Naive thymus-derived CD4-positive, alpha-beta T cell (primary cell): Measurements from ENCODE around the gene ROR2. TPM values are rescaled to one million over a fixed set of nuclear protein-coding genes. Genes with fewer than 3 reads are reported as not detected.

Experiments used
- ATAC-seq: fragments of 150-1000 bp; cut with Tn5 transposase; 2 replicates; pipeline ENCODE4 v1.10.0; 2021; ENCODE audit warnings: mild to moderate bottlenecking, moderate library complexity
- CTCF ChIA-PET: fragments of 350-600 bp; sonication (Branson Sonifier 250); formaldehyde crosslinking; loops from one replicate; lab custom pipeline; 2021; ENCODE audit warnings: antibody characterized with exemption; lab: Charles Lee
- POLR2A ChIA-PET: fragments of 350-600 bp; sonication (Branson Sonifier 250); formaldehyde crosslinking; loops from one replicate; lab custom pipeline; 2021; ENCODE audit warnings: antibody characterized with exemption, inconsistent platforms; lab: Charles Lee
- DNase-seq, 9 donors: peaks; one replicate each; pipeline versions ENCODE4 v3.0.0 to v3.0.0-alpha.2; 2020 to 2022; ENCODE audit warnings: mixed read lengths in 1 of 9
- H3K27ac ChIP-seq: one replicate; pipeline ENCODE4 v1.7.0; 2013; ENCODE audit warnings: mild to moderate bottlenecking, low read depth, low read length, moderate library complexity
- H3K27me3 ChIP-seq, 2 donors: one replicate each; pipeline ENCODE4 v1.7.0; 2013; ENCODE audit warnings: low read length in 2 of 2, mild to moderate bottlenecking in 2 of 2, moderate library complexity in 2 of 2; ENCODE audit not compliant: control insufficient read depth in 2 of 2, insufficient read depth in 2 of 2
- H3K36me3 ChIP-seq, 3 experiments: 1 replicate in 2 of 3; 2 replicates in 1 of 3; pipeline ENCODE4 v1.7.0; 2013; ENCODE audit warnings: low read length in 3 of 3, mild to moderate bottlenecking in 3 of 3, moderate library complexity in 1 of 3; ENCODE audit not compliant: insufficient read depth in 3 of 3, control insufficient read depth in 2 of 3
- H3K4me1 ChIP-seq, 2 donors: one replicate each; pipeline ENCODE4 v1.7.0; 2013; ENCODE audit warnings: low read length in 2 of 2, mild to moderate bottlenecking in 2 of 2, moderate library complexity in 1 of 2; ENCODE audit not compliant: control insufficient read depth in 2 of 2, insufficient read depth in 2 of 2
- H3K4me3 ChIP-seq: 2 replicates; pipeline ENCODE4 v1.7.0; 2013; ENCODE audit warnings: mild to moderate bottlenecking, low read length
- H3K9me3 ChIP-seq, 3 experiments: 1 replicate in 2 of 3; 2 replicates in 1 of 3; pipeline ENCODE4 v1.7.0; 2013; ENCODE audit warnings: low read length in 3 of 3; ENCODE audit not compliant: control insufficient read depth in 2 of 3
- H3K27ac Mint-ChIP-seq, 9 donors: one replicate each; pipeline ENCODE4 v1.8.0; 2020 to 2022; ENCODE audit warnings: mixed read lengths in 9 of 9, mild to moderate bottlenecking in 8 of 9, moderate library complexity in 5 of 9, inconsistent platforms in 2 of 9
- H3K27me3 Mint-ChIP-seq, 5 donors: one replicate each; pipeline ENCODE4 v1.8.0; 2021 to 2022; ENCODE audit warnings: mixed read lengths in 5 of 5, mild to moderate bottlenecking in 1 of 5
- H3K36me3 Mint-ChIP-seq, 5 donors: one replicate each; pipeline ENCODE4 v1.8.0; 2020 to 2022; ENCODE audit warnings: mixed read lengths in 5 of 5, mild to moderate bottlenecking in 3 of 5, inconsistent platforms in 1 of 5
- H3K4me1 Mint-ChIP-seq, 7 donors: one replicate each; pipeline ENCODE4 v1.8.0; 2020 to 2022; ENCODE audit warnings: mixed read lengths in 7 of 7, mild to moderate bottlenecking in 3 of 7, inconsistent platforms in 1 of 7
- H3K4me3 Mint-ChIP-seq, 10 donors: one replicate each; pipeline ENCODE4 v1.8.0; 2020 to 2022; ENCODE audit warnings: mild to moderate bottlenecking in 10 of 10, mixed read lengths in 10 of 10, moderate library complexity in 6 of 10, inconsistent platforms in 2 of 10
- H3K9me3 Mint-ChIP-seq, 11 donors: one replicate each; pipeline ENCODE4 v1.8.0; 2020 to 2022; ENCODE audit warnings: mixed read lengths in 11 of 11, mild to moderate bottlenecking in 4 of 11, inconsistent platforms in 1 of 11, moderate library complexity in 1 of 11
- intact Hi-C, 2 donors: fragments of 100-400 bp; cut with micrococcal nuclease; formaldehyde crosslinking; loops; one replicate each; pipeline ENCODE4 v1.15.1; 2023
- polyA plus RNA-seq, 2 donors: library from polyadenylated mRNA; unstranded; fragments of 300-500 nt; fragmentation: Illumina TruSeq; gene quantifications; one replicate each; pipeline ENCODE4 v1.2.3, GENCODE V29; 2021
- total RNA-seq, 6 experiments: library from RNA in 5 of 6; stranded (reverse) in 5 of 6; gene quantifications; 1 replicate in 5 of 6; 2 replicates in 1 of 6; pipeline ENCODE4 v1.2.3 and lab custom pipeline; 2021 to 2026

The ROR2 gene
- total and polyA plus RNA-seq, 7 experiments from 2014 or later = 0.48 to 2.1 TPM; not detected in 5

DNA sequence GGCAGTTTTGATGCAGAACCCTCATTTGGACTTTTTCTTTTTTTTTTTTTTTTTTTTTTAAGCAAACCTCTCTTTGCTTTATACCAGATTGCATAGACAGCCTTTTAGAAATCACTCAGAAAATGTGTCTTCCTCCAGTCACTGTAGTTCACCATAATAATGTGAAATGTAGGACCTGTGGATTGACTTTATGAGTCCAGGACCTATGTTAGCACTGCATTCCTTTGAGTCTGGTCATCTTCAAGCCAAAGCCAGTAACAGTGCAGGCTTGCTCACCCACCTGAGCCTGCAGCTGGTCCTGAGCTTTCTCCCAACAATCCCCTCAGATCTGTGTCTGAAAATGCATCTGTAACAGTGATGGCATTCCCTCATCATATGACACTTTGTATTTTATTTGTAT, 415.7 kb downstream of the ROR2 start:
- DNase-seq (no peak), ATAC-seq (no peak)
- no peaks in the 10 kb centered on the region for H3K36me3 ChIP-seq
- H3K4me3 ChIP-seq = no peak overlapping the region
- Mint-ChIP-seq H3K27ac (no peak overlapping the region), H3K4me3 (no peak overlapping the region), H3K36me3 (peaks cover 0 to 4% (median 0%) of the 10 kb centered on the region in 5 donors), H3K9me3 (peaks cover 0 to 2% (median 0%) of the 10 kb centered on the region in 11 donors), H3K4me1 (no peaks in the 10 kb centered on the region), H3K27me3 (peaks cover 11 to 43% (median 18%) of the 10 kb centered on the region in 5 donors)
- ChIA-PET POLR2A (no interaction called here), CTCF (no interaction called here)
- H3K4me1 ChIP-seq = no peaks in the 10 kb centered on the region
- H3K9me3 ChIP-seq = no peaks in the 10 kb centered on the region
- H3K27ac ChIP-seq = no peak overlapping the region
- H3K27me3 ChIP-seq = no peaks in the 10 kb centered on the region
- intact Hi-C loops = no loop called here

DNA sequence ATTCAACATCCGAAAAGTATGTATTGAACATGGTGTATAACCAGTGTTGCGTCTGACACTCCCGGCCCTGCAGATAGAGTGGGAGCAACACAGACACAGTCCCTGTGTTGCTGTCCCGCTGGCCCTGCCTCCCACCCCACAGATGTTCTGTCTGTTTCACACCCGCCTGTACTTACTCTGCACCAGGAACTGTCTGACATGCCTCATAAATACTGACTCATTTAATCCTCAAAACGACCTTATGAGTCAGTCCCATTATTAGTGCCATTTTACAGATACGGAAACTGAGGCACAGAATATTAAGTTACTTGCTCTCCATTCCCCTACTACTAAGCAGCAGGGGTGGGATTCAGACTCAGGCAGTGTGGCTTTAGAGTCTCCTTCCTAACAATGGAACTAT, 416.6 kb downstream of the ROR2 start:
- ChIA-PET CTCF (no interaction called here), POLR2A (no interaction called here)
- no peaks in the 10 kb centered on the region for H3K4me1 ChIP-seq
- intact Hi-C loops = no loop called here
- H3K36me3 ChIP-seq = no peaks in the 10 kb centered on the region
- no peaks in the 10 kb centered on the region for H3K4me1 Mint-ChIP-seq
- no peak overlapping the region for H3K27ac ChIP-seq
- ATAC-seq (no peak), DNase-seq (no peak)
- H3K4me3 Mint-ChIP-seq = no peak overlapping the region
- H3K36me3 Mint-ChIP-seq = no peaks in the 10 kb centered on the region
- H3K27me3 Mint-ChIP-seq = peaks cover 11 to 40% (median 19%) of the 10 kb centered on the region in 5 donors
- H3K27ac Mint-ChIP-seq = no peak overlapping the region
- no peaks in the 10 kb centered on the region for H3K9me3 Mint-ChIP-seq
- no peak overlapping the region for H3K4me3 ChIP-seq
- no peaks in the 10 kb centered on the region for H3K27me3 ChIP-seq
- no peaks in the 10 kb centered on the region for H3K9me3 ChIP-seq

DNA sequence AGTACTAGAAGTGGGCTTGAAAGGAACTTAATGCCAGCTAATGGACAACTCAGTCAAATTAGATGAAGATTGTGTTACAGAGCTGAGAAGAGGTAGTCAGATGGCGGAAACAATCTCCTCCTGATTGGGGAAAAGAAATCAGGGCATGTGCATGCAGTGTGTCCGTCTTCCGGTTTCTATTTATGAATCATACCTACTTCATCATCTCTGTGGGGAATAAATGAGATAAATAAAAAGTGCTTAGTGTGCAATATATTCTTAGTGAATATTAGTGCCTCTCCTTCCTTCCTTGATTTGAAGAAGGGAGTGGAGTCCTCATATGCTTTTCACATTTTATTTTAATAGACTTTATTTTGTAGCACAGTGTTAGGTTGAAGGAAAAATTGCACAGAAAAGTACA, 417.7 kb downstream of the ROR2 start:
- no peaks in the 10 kb centered on the region for H3K27me3 ChIP-seq

DNA sequence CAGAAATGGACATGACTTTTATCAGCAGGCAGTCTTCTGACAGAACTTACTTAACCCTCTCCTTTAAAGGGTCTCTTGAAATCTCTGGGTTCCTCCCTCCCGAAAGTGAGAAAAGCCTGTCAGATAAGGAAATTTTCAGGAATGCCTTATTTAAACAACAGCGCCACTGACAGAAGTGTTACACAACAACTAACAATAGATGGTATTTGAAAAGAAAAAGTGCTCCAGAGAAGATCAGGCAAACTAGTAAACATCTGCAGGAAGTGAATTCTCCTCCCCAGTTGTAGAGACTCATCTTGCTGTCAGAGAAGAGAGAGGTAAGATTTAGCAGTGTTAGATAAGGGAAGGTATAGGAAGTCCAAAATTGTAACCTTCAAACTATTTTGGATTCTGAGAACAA, 419.2 kb downstream of the ROR2 start:
- H3K4me3 Mint-ChIP-seq = no peak overlapping the region
- ChIA-PET POLR2A (no interaction called here), CTCF (no interaction called here)
- DNase-seq (no peak), ATAC-seq (no peak)
- Histone ChIP-seq H3K36me3 (no peaks in the 10 kb centered on the region), H3K27ac (no peak overlapping the region), H3K4me1 (no peaks in the 10 kb centered on the region), H3K27me3 (no peaks in the 10 kb centered on the region), H3K4me3 (no peak overlapping the region), H3K9me3 (peaks cover 0 to 6% (median 0%) of the 10 kb centered on the region in 3 experiments)
- H3K27me3 Mint-ChIP-seq = peaks cover 19 to 32% (median 27%) of the 10 kb centered on the region in 5 donors
- no peaks in the 10 kb centered on the region for H3K36me3 Mint-ChIP-seq
- no peaks in the 10 kb centered on the region for H3K4me1 Mint-ChIP-seq
- no peak overlapping the region for H3K27ac Mint-ChIP-seq
- peaks cover 0 to 14% (median 0%) of the 10 kb centered on the region in 11 donors for H3K9me3 Mint-ChIP-seq
- intact Hi-C loops = no loop called here

More for the DNA sequence above, 417.7 kb downstream of the ROR2 start:
- H3K9me3 ChIP-seq = peaks cover 0 to 2% (median 0%) of the 10 kb centered on the region in 3 experiments
- Mint-ChIP-seq H3K4me3 (no peak overlapping the region), H3K36me3 (no peaks in the 10 kb centered on the region), H3K27me3 (peaks cover 11 to 37% (median 25%) of the 10 kb centered on the region in 5 donors), H3K27ac (no peak overlapping the region), H3K4me1 (no peaks in the 10 kb centered on the region), H3K9me3 (peaks cover 0 to 5% (median 0%) of the 10 kb centered on the region in 11 donors)
- DNase-seq = no peak
- no peak overlapping the region for H3K27ac ChIP-seq
- ATAC-seq = no peak
- intact Hi-C loops = no loop called here
- H3K4me3 ChIP-seq = no peak overlapping the region
- ChIA-PET POLR2A (no interaction called here), CTCF (no interaction called here)
- H3K4me1 ChIP-seq = no peaks in the 10 kb centered on the region
- H3K36me3 ChIP-seq = no peaks in the 10 kb centered on the region

DNA sequence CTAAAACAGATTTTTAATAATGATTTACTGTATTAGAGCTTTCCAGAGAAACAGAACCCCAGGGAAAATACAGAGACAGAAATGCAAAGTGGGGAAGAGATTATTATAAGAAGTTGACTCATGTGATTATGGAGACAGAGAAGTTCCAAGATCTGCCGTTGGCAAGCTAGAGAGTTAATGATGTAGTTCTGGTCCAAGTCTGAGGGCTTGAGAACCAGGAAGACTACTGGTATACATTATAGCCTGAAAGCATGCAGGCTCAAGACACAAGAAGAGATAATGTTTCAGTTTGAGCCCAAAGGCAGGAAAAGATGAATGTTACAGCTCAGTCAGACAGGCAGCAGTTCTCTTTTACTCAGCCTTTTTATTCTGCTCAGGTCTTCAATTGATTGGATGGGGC, 427.5 kb downstream of the ROR2 start:
- H3K4me3 Mint-ChIP-seq = no peak overlapping the region
- no peaks in the 10 kb centered on the region for H3K36me3 Mint-ChIP-seq
- ATAC-seq (no peak), DNase-seq (no peak)
- no peaks in the 10 kb centered on the region for H3K4me1 Mint-ChIP-seq
- intact Hi-C loops = no loop called here
- Histone ChIP-seq H3K27me3 (no peaks in the 10 kb centered on the region), H3K4me3 (no peak overlapping the region), H3K36me3 (no peaks in the 10 kb centered on the region), H3K9me3 (peaks cover 0 to 5% (median 0%) of the 10 kb centered on the region in 3 experiments), H3K4me1 (no peaks in the 10 kb centered on the region), H3K27ac (no peak overlapping the region)
- H3K27me3 Mint-ChIP-seq = peaks cover 28 to 53% (median 36%) of the 10 kb centered on the region in 5 donors
- ChIA-PET CTCF (no interaction called here), POLR2A (no interaction called here)
- no peak overlapping the region for H3K27ac Mint-ChIP-seq
- H3K9me3 Mint-ChIP-seq = peaks cover 0 to 27% (median 4%) of the 10 kb centered on the region in 11 donors

DNA sequence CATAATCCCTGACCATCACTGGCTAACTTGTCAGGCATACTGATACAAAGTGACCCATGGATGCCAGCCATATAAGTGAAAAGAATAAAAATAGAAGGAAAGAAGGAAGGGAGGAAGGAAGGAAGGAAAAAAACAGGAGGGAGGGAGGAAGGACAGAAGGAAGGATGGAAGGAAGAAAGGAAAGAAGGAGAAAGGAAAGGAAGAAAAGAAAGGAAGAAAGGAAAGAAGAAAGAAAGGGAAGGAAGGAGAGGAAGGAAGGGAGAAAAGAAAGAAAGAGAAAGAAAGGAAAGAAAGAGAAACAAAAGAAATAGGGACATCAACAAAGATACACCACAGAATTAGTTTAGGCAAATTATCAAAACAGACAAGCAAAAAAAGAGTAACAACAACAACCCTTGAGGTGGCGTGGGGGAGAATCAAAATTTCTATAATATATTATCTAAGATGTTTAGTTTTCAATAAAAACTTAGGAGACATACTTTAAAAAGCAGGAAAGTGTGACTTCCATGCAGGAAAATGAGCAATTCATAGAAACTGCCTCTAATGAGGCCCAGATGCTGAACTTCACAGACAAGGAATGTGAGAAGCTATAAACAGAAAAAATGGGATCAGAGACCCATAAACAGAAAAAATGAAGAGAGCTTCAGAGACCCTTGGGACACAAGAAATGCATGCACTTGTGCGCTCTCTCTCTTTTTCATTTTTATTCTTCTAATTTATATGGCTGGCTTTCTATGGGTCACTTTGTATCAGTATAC, 430.3 kb downstream of the ROR2 start:
- DNase-seq (no peak), ATAC-seq (no peak)
- intact Hi-C loops = no loop called here
- H3K9me3 ChIP-seq = no peaks in the 10 kb centered on the region
- Mint-ChIP-seq H3K9me3 (peaks cover 0 to 19% (median 2%) of the 10 kb centered on the region in 11 donors), H3K27me3 (peaks cover 29 to 46% (median 33%) of the 10 kb centered on the region in 5 donors), H3K27ac (no peak overlapping the region), H3K4me3 (no peak overlapping the region), H3K36me3 (no peaks in the 10 kb centered on the region), H3K4me1 (no peaks in the 10 kb centered on the region)
- CTCF ChIA-PET = no interaction called here
- no peaks in the 10 kb centered on the region for H3K36me3 ChIP-seq
- H3K27ac ChIP-seq = no peak overlapping the region
- POLR2A ChIA-PET = no interaction called here
- H3K4me3 ChIP-seq = no peak overlapping the region
- no peaks in the 10 kb centered on the region for H3K27me3 ChIP-seq
- no peaks in the 10 kb centered on the region for H3K4me1 ChIP-seq

DNA sequence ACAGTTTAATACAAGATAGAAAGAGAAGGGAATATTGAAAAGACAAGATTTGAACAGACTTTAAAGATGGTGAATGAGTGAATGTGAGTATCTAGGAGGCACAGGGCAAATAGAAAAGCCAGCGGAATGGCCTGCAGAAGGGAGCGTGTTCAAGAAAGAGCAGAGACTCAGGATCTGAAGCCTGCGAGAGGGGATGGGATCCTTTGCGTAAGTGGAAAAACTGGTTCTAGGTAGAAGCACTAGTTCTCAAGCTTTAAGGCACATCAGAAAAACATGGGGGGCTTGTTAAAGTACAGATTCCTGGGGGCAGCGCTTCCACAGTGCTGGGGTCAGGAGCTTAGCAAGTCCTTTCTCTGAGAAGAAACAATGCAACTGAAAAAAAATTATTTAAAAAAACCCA, 431.6 kb downstream of the ROR2 start:
- no peak overlapping the region for H3K4me3 ChIP-seq
- Mint-ChIP-seq H3K4me1 (no peaks in the 10 kb centered on the region), H3K36me3 (no peaks in the 10 kb centered on the region), H3K9me3 (peaks cover 0 to 19% (median 2%) of the 10 kb centered on the region in 11 donors), H3K27me3 (peaks cover 19 to 38% (median 33%) of the 10 kb centered on the region in 5 donors), H3K27ac (no peak overlapping the region), H3K4me3 (no peak overlapping the region)
- no peaks in the 10 kb centered on the region for H3K4me1 ChIP-seq
- POLR2A ChIA-PET = no interaction called here
- CTCF ChIA-PET = no interaction called here
- H3K9me3 ChIP-seq = no peaks in the 10 kb centered on the region
- no peaks in the 10 kb centered on the region for H3K36me3 ChIP-seq
- DNase-seq = no peak
- no peak overlapping the region for H3K27ac ChIP-seq
- intact Hi-C loops = no loop called here
- no peak for ATAC-seq
- H3K27me3 ChIP-seq = no peaks in the 10 kb centered on the region
